AG09319 (cell line): ENCODE data around the gene TOMM34.

Source experiments
- DNase-seq: peaks from one replicate; pipeline ENCODE4 v3.0.0-alpha.2; 2010; ENCODE audit warnings: low read depth; ENCODE audit errors: extremely low read depth
- TF ChIP-seq, protein P1 (sequence below): IDR thresholded peaks from 2 replicates; pipeline ENCODE4 v1.5.1; 2011; ENCODE audit warnings: low read depth, mild to moderate bottlenecking, inconsistent platforms, low read length, moderate library complexity

The TOMM34 gene

DNA sequence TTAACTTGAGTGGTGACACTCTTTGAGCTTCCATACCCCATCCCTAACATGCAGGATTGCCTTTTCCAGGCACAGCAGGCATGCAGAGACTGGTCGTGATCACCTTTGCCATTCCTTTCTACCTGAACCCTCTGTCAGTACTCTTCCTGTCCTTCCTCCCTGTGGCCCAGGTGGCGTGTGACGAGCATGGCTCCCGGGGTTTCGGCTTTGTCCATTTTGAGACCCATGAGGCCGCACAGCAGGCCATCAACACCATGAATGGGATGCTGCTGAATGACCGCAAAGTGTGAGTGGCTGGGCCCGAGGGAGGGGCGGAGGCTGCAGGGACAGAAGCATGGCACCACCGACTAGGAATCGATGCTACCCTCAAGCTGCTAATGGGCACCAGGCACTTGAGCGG, 43.6 kb downstream of the TOMM34 start:
- no peak for DNase-seq
- TF ChIP-seq, protein P1, sequence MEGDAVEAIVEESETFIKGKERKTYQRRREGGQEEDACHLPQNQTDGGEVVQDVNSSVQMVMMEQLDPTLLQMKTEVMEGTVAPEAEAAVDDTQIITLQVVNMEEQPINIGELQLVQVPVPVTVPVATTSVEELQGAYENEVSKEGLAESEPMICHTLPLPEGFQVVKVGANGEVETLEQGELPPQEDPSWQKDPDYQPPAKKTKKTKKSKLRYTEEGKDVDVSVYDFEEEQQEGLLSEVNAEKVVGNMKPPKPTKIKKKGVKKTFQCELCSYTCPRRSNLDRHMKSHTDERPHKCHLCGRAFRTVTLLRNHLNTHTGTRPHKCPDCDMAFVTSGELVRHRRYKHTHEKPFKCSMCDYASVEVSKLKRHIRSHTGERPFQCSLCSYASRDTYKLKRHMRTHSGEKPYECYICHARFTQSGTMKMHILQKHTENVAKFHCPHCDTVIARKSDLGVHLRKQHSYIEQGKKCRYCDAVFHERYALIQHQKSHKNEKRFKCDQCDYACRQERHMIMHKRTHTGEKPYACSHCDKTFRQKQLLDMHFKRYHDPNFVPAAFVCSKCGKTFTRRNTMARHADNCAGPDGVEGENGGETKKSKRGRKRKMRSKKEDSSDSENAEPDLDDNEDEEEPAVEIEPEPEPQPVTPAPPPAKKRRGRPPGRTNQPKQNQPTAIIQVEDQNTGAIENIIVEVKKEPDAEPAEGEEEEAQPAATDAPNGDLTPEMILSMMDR, result no peak

DNA sequence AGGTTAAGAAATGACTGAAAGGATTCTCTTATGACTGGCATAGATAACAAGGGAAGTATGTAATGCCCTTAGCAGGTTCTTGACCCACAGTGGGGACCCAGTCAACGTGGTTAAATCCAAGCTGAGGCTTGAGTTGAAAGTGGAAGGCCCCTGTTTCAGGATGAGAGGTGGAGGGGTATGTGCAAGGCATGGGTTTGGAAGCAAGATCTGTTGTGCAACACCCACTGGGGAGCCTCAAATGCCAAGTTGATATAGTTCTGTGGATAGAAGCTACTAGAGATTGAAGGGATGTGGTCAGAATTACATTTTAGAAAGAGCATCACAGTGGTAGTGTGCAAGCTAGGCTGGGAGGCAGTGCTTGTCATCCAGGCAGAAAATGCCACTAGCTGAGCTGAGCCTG, 45.3 kb downstream of the TOMM34 start:
- DNase-seq, result no peak

GRCh38 chr20:44912189-44912588, 48.0 kb downstream of the TOMM34 start:
- TF ChIP-seq, protein P1, result no peak
- no peak for DNase-seq

More for the DNA sequence above, 45.3 kb downstream of the TOMM34 start:
- TF ChIP-seq, protein P1, result no peak

DNA sequence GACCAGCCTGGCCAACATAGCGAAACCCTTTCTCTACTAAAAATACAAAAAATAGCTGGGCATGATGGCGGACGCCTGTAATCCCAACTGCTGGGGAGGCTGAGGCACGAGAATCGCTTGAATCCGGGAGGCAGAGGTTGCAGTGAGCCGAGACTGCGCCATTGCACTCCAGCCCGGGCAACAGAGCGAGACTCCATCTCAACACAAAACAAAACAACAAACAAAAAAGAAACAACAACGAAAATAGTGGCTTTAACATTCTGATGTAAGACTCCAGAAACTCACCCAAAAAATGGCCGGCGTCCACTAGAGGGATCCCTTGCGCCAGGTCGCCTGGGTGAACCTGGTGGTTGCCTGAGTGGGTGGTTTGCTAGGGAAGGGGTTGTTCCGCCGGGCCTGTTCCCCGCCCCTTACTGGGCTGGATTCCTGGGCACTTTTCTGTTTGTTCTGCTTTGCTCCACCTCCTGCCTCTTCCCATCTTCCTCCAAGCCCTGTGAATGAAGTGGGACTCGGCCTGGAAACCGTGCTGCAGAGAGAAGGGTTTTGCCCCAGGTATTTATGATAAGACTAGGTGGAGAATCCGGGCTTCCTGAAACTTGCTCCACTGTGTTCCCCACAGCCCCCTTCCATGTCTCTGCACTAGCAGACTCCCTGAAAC, 48.8 kb downstream of the TOMM34 start:
- TF ChIP-seq, protein P1, result peak; percentile 26
- DNase-seq, result no peak

DNA sequence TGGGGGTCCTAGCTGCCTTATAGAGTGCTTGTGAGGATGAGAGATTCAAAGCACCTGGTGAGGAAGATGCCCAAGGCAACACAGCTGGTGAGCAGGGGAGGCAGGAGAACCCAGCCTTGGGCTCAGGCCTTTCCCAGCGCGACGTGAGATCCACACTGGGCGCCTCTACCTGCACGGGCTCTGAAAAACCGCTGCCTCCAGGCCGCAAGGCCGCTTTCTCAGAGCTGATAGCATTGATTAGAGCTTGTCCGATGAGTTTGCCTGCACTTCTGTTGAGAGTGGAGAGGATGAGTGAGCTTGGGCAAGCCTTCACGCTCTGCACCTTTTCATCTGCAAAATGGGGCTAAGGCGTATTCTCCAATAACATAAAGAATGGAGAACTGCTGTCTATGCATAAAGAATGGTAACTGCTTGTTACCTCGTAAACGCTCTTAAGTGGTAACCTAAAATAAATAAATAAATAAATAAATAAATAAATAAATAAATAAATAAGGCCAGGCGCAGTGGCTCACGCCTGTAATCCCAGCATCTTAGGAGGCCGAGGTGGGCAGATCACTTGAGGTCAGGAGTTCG, 49.4 kb downstream of the TOMM34 start:
- TF ChIP-seq, protein P1, result no peak
- DNase-seq, result no peak

DNA sequence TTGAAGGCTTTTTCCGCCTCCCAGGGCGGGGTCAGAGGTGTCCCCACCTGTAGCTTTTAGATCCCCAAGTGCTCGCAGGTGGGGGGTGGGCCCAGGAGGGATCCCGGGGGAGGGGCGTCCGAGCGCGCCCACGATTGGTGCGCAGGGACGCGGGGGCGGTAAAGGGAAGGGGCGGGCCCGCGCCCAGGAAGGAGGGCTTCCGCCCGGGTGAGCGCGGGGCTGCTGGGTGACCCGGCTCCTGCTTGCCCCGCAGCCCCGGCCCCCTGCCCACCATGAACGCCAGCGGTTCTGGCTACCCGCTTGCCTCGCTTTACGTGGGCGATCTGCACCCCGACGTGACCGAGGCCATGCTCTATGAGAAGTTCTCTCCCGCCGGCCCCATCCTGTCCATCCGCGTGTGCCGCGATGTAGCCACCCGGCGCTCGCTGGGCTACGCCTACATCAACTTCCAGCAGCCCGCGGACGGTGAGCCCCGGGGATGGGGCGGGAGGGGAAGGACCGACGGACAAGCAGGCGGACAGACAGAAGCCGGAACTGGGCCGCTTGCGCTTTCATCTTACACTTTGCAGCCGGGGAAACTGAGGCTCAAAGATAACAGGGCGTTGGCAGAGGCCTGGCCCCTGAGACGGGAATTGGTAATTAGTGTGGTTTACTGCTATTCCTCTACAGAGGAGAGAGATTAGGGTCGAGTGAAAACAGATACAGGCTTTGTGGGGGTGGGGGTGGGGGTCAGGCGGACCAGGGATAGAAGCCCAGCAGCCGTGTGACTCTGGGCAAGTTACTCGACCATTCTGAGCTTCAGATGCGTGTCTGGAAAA, 50.1 kb downstream of the TOMM34 start, which contains the start of gene PABPC1L:
Gene PABPC1L, plus strand, starts transcription at position 189 of the 818 bp plus-strand sequence. Its CDS starts 84 bp downstream, at position 273.
- TF ChIP-seq, protein P1, result no peak
- DNase-seq, result no peak
